Activated CD4-positive, alpha-beta T cell treated with anti-CD3 and anti-CD28 coated beads for 48 hours (primary cell): ENCODE results near the gene DNAH6.

Experiments
- DNase-seq: peaks from one replicate; pipeline ENCODE4 v3.0.0-alpha.2; 2020

The DNAH6 gene

DNA sequence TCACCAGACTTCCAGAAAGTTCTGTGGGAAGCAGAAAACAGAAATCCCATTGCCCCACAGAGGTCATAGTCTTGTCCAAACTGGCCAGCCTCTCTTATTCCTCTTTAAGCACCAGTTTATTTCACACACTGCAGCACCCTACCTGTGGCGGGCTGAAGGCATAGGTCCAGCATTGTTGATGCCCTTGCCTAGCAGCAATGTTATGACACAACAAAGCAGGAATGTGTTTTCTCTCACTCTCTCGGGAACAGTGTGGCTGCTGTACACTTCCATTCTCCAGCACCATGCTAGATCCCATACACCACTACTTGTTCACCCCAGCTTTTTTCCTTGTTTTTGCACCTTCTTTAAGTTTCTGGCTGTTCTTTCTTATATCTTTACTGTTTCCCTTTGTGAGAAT lies 181.6 kb downstream of the DNAH6 start:
- no peak for DNase-seq

DNA sequence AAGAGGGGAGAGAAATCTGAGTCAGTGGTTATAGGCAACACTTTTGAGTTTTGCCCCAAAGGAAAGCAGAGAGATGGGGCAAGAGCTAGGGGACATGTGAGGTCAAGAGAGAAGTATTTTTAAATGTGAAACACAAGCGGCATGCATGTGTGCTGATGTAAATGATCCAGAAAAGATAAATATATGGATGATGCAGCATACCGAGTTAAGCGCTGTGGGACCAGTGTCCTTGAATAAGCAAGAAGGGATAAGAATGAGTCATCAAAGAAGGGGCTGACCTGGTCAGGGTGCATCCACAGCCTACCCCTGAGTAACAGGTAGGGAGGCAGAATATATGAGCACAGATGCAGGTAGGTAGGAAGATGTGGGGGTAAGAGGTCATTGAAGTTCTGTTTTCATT lies 183.7 kb downstream of the DNAH6 start:
- DNase-seq: no peak

DNA sequence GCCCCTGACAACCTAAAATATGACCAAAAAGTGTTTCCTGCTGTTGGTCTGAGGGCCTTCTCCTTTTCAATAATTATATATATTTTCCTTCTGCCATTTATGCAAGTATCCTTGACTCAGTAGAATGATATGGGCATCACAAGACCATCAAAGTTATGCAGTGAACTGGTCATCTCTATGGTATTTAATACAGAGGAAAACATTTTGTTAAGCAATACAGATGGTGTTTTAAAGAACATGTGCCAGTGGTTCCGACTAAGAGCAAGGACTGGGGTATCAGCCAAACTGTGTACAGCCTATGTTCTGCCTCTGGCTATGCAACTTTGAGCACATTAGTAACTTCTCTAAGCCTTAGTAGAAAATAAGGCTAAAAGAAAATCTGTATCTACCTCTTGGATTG lies 185.6 kb downstream of the DNAH6 start:
- DNase-seq: no peak

DNA sequence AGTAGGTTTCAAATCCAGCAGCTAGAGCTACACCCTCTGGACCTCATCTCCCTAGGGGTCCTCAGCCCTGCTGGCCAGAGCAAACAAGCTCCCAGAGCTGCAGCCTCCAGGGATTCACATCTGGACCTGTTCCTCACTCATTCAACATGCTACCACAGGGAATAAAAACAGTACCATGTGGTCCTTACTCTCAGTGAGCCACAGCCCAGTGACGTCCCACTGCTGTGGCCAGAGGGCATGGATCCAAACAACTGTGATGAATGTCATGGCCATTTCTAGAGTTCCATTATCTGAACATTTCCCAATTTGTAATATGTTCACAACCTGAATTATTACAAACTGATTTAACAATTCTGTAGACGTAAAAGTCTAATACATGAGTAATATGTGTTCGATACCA lies 186.6 kb downstream of the DNAH6 start:
- DNase-seq: no peak

DNA sequence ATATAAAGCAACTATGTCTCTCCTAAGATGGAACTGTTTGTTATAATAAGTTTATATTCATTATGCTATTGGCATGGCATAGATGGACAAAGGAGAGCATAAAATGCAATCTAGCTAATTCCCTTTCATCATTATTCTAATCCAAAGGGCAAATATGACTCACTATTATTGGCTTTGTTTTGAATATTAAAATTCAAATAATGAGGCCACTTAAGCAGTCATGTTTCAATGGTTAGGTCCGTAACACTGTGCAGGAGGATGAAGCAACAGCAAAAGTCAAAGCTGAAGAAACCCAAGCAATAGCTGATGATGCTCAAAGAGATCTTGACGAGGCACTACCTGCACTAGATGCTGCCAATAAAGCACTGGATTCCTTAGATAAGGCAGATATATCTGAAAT lies 187.5 kb downstream of the DNAH6 start:
- no peak for DNase-seq

DNA sequence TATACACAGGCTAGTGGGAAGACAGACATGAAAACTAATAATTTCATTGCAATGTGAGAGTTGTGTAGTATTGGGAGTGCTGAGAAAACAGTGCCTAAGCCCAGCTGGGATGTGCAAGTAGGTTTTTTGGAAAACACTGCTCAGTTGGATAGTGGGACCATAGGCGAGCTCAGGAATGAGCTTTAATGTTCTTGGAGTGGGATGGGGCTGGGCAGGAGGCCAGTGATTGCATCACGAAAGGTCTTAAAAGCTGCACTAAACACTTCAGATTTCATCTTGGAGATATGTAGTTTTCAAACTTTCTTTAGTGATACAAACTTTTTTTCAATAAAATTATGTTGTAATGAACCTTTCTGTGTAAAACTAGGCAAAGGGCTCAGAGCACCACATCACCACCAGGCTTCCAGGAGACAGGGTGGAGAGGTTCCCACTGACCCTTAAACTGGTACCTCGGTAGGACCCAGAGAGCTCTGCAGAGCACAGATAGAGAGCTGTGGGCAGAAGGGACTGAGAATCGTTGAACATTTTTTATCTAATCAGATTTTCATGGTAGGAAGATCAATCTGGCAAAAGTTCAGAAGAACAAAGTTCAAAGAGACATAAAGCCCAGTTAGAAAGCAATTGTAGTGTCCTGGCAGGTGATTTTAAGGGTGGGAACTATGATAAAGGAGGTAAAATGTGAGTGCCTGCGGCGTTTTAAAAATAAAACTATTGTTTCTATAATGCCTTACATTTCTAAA lies 188.4 kb downstream of the DNAH6 start:
- DNase-seq: no peak

DNA sequence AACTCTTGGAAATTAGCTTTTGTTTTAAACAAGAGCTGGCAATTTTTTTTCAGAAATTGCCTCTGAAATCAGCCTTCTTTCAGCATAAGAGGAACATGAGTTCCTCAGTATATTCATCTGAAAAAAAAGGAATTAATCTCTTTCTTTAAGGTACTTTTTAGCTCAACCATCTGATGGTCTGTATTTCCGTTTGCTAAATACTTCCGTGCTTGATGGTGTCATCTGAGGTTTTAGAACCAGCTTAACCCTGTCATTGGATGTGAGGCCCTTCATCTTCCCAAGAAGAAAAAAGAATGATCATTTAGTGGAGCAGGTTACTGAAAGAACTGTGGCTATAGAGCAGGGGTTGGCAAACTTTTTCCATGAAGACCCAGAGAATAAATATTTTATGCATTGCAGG lies 189.6 kb downstream of the DNAH6 start:
- DNase-seq: no peak

DNA sequence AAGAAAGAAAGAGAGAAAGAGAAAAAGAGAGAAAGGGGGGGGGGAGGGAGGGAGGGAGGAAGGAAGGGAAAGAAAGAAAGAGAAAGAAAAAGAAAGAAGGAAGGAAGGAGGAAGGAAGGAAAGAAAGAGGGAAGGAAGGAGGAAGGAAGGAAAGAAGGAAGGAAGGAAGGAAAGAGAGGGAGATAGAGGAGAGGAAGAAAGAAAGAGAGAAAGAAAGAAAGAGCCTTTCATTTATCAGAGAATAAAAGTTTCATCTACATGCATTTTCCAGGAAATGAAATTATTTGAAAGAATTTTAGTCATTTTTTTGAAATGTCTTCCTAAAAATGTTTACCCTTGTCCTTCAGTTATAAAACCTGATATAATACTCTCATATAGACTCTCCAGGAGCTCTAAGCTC lies 192.1 kb downstream of the DNAH6 start:
- DNase-seq: no peak

DNA sequence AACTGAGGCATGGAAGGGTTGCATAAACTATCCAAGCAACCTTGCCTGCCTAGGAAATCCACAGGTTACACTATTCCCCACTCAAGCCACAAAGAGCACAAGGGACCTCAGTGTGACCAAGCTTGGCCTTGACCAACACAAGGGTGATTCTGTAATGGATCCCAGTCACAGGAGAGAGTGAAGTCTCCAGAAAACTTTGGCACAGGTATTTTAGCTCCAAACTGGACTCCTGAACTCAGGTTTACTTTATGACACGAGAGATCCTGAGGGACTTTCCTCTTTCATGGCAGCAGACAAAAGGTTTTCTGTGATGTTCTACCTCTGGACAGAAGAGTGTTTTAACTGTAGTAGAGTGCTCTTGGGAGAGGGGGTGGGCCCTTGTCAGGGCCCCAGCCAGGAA lies 195.4 kb downstream of the DNAH6 start:
- DNase-seq: no peak

DNA sequence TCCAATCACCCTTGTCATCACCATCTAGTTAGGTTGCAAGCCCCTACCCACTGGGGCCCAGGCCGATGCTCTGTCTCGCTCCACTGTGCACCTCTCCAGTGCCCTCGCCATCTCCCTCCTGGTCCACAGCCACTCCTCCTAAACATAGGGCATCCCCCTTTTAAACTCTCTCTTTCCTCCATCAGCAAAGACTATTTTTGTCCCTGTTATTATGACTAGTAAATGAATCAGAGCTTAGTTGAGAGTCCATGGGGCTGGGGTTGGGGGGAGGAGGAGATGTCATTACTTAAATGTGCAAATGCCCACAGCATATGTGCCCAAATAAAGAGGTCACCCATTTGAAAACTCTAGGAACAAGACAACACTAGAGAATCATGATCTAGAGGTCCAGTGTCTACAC lies 197.1 kb downstream of the DNAH6 start:
- DNase-seq: no peak

DNA sequence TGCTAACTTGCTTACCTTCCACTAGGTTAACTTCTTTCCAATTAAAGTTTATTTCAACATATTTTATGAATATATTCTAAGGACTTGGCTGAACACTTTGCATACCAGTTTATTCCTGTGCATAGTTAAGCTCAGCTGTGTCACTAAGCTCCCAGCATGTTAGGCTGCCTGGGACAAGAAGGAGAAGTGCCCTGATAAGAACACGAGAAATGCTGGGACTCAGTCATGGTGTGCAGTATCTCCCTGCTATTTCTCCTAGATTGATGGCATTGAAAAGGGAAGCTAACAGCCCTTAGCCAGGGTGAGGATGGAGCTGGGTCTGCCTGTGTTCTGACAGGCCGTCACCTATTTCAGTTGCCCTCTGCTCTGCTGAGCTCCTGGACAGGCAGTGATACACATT lies 200.3 kb downstream of the DNAH6 start:
- DNase-seq: no peak

DNA sequence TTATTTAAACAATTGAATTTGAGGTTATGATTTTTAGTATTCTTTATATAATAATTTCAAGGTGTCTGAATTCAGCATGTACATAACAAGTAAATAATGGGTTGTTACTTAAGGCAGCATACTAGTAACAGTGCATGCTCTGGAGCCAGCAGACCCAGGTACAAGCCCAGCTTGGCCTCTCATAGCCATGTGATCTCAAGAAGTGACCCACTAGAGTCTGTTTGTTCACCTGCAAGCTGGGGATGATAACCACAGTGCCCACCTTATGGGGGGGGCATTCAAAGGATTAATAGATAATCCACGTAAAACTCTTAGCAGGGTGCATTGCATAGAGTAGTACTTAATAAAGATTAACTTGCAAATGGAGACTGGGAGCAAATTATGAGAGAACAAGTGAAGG lies 201.0 kb downstream of the DNAH6 start:
- no peak for DNase-seq

DNA sequence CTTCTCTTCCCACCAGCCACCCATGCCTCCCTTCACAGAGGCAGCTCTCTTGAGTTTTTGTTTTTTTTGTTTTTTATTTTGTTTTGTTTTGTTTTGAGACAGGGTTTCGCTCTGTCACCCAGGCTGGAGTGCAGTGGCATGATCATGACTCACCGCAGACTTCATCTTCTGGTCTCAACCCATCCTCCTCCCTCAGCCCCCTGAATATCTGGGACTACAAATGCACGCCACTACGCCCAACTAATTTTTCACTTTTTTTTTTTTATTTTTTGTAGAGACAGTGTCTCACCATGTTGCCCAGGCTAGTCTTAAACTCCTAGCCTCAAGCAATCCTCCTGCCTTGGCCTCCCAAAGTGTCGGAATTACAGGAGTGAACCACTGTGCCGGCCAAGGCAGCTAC lies 203.1 kb downstream of the DNAH6 start:
- DNase-seq: no peak

DNA sequence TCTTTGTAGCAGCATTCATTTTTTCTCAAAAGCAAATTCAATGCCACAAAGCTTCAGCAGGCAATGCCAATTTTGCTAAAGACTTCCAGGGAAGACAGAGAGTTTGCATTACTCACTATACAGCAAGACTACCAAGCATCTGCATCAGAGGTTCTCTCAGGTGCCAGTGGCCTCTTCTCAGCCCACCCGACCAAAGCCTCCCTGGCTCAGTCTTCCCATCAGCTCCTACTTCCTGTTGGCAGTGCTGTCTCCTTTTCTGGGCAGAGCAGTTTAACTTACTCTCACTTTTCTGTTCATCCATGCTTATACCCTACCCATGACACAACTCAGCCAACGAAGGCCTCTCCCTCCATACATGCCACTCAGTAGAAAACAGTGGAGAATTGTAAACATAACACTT lies 207.5 kb downstream of the DNAH6 start:
- DNase-seq: no peak

DNA sequence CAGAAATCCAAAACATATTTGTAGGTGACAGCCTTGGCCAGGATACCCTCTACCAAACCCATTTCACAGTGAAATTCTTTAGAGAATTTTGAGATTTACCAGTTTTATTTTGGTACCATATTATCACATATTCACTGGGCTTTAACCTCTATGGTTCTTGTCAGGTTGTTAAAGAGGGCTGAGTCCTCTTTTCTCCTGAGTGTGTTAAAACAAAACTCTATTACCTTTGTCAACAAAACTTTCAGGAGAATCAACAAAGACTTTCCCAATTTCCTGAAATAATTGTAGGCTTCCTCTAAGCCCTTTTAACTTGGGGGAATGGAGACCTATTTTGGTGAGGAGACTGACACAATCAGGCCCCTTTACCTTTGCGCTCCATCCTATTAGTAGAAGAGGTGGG lies 209.4 kb downstream of the DNAH6 start:
- DNase-seq: no peak

DNA sequence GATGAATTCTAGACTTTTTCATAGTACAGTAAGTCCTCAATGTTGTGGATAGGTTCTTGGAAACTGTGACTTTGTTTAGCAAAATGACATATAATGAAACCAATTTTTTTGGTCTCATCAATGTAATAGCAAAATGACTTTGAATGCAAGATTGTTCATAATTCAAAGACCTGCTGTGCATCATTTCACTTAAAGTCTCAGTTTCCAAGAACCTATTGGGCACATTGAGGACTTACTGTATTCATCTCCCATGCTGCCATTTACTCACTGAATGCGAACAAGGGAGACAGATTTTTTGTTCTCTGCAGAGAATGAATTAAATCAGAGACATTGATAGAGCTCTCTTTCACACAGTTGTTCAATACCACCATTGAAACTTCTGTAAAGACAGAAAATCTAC lies 211.0 kb downstream of the DNAH6 start:
- no peak for DNase-seq

DNA sequence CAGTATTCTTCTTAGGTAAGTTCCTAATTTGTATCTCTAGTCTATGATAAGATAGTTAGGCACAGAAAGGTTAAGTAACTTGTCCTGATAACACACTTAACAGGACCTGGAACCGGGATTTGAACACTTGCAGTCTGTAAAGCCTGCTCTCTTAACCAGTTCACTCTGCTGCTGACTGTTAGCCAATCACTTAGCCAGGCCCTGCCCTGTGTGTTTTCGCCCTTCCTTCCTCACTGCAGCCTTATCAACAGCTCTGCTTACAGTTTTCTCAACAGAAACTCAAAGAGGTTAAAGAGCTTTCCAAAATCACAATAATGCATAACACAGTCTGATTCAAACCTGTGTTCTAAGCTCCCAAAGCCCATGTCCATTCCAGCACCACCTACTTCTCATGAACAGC lies 212.9 kb downstream of the DNAH6 start:
- DNase-seq: no peak

DNA sequence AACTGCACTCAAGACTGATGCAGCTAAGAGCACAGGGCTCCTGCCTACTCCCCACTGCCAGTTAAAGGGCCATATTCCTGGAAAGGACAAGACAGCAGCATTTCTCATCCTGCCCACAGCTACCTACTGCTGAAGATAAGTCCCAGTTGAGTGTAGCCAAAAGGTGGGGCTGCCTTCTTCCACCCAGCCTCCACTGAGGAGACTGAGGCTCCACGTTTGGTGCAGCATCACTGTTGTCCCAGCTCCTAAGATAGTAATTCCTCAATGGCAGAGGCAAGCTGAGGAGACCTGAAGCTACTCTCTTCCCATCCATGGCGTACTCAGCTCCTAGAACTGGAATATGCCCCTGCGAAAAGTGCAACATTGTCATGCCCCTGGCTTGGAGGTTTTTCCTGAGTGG lies 214.9 kb downstream of the DNAH6 start:
- DNase-seq: no peak

DNA sequence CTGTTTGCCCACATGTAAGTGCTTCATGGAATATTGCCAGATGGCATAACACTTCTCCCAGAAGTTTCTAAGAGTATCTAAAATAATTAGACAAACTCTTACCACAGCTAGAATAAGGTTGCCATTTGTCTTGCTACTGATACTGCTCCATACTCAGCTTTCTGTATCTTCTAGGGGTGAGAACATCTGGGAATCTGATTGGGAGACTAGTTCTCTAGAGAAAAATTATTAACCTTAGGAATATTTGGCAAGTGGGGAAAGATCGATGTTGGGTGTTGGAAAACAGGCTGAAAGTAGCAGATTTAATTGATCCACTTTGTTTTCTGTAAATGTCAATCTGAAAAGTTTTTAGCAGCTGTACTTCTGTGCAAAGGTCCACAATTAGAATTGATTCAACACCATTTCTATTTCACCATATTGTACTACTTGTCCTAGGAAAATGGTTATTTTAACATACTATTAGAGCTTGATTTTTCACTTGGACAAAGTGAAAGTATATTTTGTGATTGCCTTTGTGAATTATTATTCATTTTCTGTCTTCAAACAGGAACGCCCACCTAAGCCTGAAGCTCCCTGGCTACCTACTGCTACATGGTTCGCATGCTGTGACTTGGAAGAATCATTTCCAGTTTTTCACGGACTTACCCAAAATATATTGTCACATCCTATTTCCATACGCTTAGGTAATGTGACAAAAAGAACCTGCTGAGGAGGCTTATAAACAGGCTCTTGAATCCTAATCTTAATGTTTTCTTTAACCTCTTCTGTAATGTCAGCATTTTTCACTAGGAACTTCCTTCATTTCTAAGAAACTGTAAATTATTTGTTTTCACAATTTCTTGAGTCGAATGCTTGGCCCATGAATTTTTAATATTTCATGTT lies 216.8 kb downstream of the DNAH6 start:
- no peak for DNase-seq

DNA sequence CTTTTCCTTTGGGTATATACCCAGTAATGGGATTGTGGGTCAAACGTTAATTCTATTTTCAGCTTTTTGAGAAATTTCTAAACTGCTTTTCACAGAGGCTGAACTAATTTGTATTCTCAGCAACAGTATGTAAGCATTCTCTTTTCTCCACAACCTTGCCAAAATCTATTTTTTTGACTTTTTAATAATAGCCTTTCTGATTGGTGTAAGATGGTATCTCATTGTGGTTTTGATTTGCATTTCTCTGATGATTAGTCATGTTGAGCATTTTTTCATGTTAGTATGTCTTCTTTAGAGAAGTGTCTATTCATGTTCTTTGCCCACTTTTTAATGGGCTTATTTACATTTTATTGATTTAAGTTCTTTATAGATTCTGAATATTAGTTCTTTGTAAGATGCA lies 219.1 kb downstream of the DNAH6 start:
- no peak for DNase-seq

DNA sequence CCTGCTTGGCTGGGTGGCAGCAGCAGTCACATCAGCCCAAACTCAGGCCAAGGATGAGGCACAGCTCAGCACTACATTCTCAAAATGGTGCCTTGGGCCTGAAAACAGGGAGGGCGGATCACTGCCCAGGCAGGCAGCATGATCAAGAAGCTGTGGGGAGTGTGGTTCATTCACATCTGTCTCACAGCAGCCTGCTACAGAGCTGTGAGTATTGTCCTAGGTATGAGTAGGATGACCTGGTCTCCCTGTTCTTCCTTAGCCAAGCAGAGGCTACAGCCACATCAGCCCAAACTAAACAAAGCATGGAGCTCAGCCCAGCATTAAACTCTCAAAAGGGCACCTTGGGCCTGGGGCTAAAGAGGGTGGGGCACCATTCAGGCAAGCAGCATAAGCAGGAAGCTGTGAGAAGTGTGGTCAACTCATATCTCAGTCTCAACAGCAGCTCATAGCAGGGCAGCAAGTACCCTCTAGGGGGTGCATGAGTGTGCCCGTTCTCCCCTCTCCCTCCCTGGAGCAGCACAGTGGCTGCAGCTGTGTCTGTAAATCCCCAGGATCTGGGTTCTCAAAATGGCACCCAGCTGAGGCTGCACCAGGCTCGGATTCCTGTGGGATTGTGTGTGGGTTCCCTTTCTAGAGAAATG lies 225.0 kb downstream of the DNAH6 start:
- DNase-seq: peak; percentile 63

DNA sequence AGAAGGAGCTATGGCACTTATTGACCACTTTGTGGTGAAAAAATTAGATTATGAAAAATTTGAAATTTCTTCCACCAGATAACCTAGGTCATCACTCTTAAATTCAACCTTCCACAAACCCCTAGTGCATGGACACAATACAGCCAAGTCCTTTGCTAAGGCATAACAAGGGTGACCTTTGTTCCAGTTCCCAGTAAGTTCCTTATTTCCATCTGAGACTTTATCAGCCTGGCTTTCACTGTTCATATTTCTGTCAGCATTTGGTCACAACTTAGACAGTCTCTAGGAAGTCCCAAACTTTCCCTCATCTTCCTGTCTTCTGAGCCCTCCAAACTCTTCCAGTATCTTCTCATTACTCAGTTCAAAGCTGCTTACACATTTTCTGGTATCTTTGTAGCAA lies 232.0 kb downstream of the DNAH6 start:
- DNase-seq: no peak

DNA sequence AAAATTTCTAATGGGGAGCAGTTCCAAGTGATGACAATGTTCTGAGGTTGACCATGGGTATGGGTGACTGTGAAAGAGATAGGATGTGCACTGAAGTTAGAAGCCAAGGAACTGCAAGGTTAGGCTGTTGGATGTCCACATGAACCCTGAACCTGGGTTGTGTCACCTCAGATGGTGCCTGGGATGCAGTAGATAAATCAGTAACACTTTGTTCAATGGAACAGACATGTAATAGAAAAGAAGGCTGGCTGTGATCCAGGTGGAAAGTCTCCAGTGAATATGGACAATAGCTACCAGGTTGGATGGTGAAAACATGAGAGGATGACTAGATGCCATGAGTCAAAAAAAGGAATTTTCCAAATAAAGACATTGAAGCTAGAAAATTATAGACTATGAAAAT lies 233.1 kb downstream of the DNAH6 start:
- no peak for DNase-seq

DNA sequence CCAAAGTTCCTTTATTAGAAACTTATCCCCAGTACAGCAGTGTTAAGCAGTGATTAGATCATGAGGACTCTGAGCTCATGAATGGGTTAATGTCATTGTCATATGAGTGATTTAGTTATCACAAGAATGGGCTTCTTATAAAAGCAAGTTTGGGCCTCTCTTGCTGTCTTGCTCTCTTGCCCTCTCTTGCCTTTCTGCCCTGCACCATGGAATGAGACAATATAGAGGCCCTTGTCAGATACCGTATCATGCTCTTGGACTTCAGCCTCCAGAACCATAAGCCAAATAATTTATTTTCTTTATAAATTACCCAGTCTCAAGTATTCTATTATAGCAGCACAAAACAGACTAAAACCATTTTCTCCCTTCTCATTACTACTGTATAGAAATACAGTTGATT lies 238.8 kb downstream of the DNAH6 start:
- no peak for DNase-seq
